Transverse colon (tissue), 4 donors: ENCODE data around the gene TMEM108.

Experiments used
- CTCF ChIP-seq, 5 experiments: fragments of 200-600 bp in 3 of 5; fragments of 450-650 bp in 2 of 5; sonication (generic) in 3 of 5; IDR thresholded peaks; 1 replicate in 2 of 5; 2 replicates in 3 of 5; pipeline ENCODE4 v1.5.1; 2016 to 2017; ENCODE audit warnings: antibody characterized with exemption in 5 of 5, inconsistent platforms in 3 of 5, mild to moderate bottlenecking in 2 of 5, moderate library complexity in 1 of 5
- EP300 ChIP-seq: sonication (generic); formaldehyde crosslinking; IDR thresholded peaks from one replicate; pipeline ENCODE4 v1.6.1; 2017; ENCODE audit warnings: antibody characterized with exemption, low read depth
- POLR2A ChIP-seq: fragments of 450-650 bp; IDR thresholded peaks from one replicate; pipeline ENCODE4 v1.6.1; 2016; ENCODE audit warnings: antibody characterized with exemption, mild to moderate bottlenecking, moderate library complexity
- POLR2AphosphoS5 ChIP-seq, 3 donors: sonication (generic); formaldehyde crosslinking; IDR thresholded peaks; one replicate each; pipeline ENCODE4 v1.6.1; 2016; ENCODE audit warnings: antibody characterized with exemption in 3 of 3

GRCh38 chr3:133093366-133093765 is 55.2 kb downstream of the TMEM108 start:
- TF ChIP-seq CTCF (IDR thresholded peaks at IDR 0.05) (no peak), POLR2AphosphoS5 (IDR thresholded peaks at IDR 0.05) (no peak), POLR2A (no peak), EP300 (no peak)
